ENCODE results near the gene ANKRD34B. TPM values are rescaled to one million over a fixed set of nuclear protein-coding genes. Genes with fewer than 3 reads are reported as not detected.

The ANKRD34B gene
- total and polyA plus RNA-seq, 2 of the 13 experiments (the other 11 are each of a cell fraction or from before 2014, with no cell fraction given) = 0.01 to 0.04 TPM

- intact Hi-C loops (cut with micrococcal nuclease; ENCODE audit: unreplicated experiment) = no loop called here
- Histone ChIP-seq H4K20me1 (ENCODE audit: insufficient read depth, low read length) (no peaks in the 10 kb centered on the region), H3K27me3 (ENCODE audit: control insufficient read depth in 1 of 2, insufficient read depth in 2 of 2, low read length in 2 of 2) (no peaks in the 10 kb centered on the region), H3K79me2 (ENCODE audit: insufficient read depth, low read length) (no peaks in the 10 kb centered on the region), H2AFZ (ENCODE audit: low read length) (no peak overlapping the region), H3K4me1 (ENCODE audit: insufficient read depth, low read length) (peaks cover 4% of the 10 kb centered on the region; the same call in 1 of the 2 replicates), H3K36me3 (replicated peaks in 1 of 2; ENCODE audit: control insufficient read depth in 1 of 2, insufficient read depth in 2 of 2, low read length in 2 of 2) (no peaks in the 10 kb centered on the region), H3K9me3 (ENCODE audit: low read length) (no peaks in the 10 kb centered on the region), H3K4me3 (replicated peaks in 1 of 3; ENCODE audit: insufficient read depth in 1 of 3, low read depth in 2 of 3, low read length in 3 of 3) (no peak overlapping the region), H3K9ac (ENCODE audit: insufficient read depth, low read depth, low read length) (no peak overlapping the region), H3K27ac (ENCODE audit: extremely low read length, insufficient read depth, low read length) (no peak overlapping the region), H3K4me2 (ENCODE audit: low read depth, low read length) (no peak overlapping the region)
- POLR2A ChIA-PET = no interaction called here
- no peak for TF ChIP-seq ZNF33B (CRISPR knock-in tag; IDR thresholded peaks at IDR 0.05)
- no peak for TF ChIP-seq HCFC1 (IDR thresholded peaks at IDR 0.05; ENCODE audit: low read depth, low read length)
- no peak for TF ChIP-seq ATAD3A (CRISPR knock-in tag; IDR thresholded peaks at IDR 0.05)
- TF ChIP-seq HIC2 (CRISPR knock-in tag; IDR thresholded peaks at IDR 0.05; ENCODE audit: low read depth) = no peak
- no peak for TF ChIP-seq JUNB (CRISPR knock-in tag; IDR thresholded peaks at IDR 0.05; ENCODE audit: borderline replicate concordance)
- no TSS peak for BruUV-seq (replicated peaks)
- ATAC-seq = no peak
- FAIRE-seq = no peak
- WGBS (ENCODE audit: low lambda C conversion rate) = 51% methylated on average over 2 of the region's 2 CpGs
- no peak for DNase-seq (ENCODE audit: low spot score)
- in situ Hi-C loops (cut with HindIII; ENCODE audit: extremely low pct_ligation_motif_present, low pct_unique_long_range_greater_than_20kb) = no loop called here
- CTCF ChIA-PET (ENCODE audit: low intra/inter-chr PET ratio, low total read pairs) = no interaction called here
Observed at GRCh38 chr5:80600943-80601693, 31.0 kb upstream of the ANKRD34B start.

GRCh38 chr5:80597500-80597899, 27.4 kb upstream of the ANKRD34B start:
- H3K4me1 ChIP-seq (ENCODE audit: insufficient read depth, low read length) = peaks cover 30% of the 10 kb centered on the region
- no peaks in the 10 kb centered on the region for H3K79me2 ChIP-seq (ENCODE audit: insufficient read depth, low read length)
- intact Hi-C loops (cut with micrococcal nuclease; ENCODE audit: unreplicated experiment) = loop anchor here (10.0 kb wide), 1 partner anchor 57 kb away; the partner anchor contains the start of genes DHFR and MSH3
- DNase-seq (ENCODE audit: low spot score) (no peak), FAIRE-seq (no peak), ATAC-seq (no peak)
- H3K9me3 ChIP-seq (ENCODE audit: low read length) = no peaks in the 10 kb centered on the region
- no peaks in the 10 kb centered on the region for H3K27me3 ChIP-seq (ENCODE audit: control insufficient read depth in 1 of 2, insufficient read depth in 2 of 2, low read length in 2 of 2)
- no peaks in the 10 kb centered on the region for H4K20me1 ChIP-seq (ENCODE audit: insufficient read depth, low read length)
- H3K27ac ChIP-seq (ENCODE audit: extremely low read length, insufficient read depth, low read length) = no peak overlapping the region
- H3K4me3 ChIP-seq (replicated peaks in 1 of 3; ENCODE audit: insufficient read depth in 1 of 3, low read depth in 2 of 3, low read length in 3 of 3) = no peak overlapping the region
- no TSS peak for BruUV-seq (replicated peaks)
- 40% methylated on average over 7 of the region's 7 CpGs for WGBS (ENCODE audit: low lambda C conversion rate)
- H3K36me3 ChIP-seq (replicated peaks in 1 of 2; ENCODE audit: control insufficient read depth in 1 of 2, insufficient read depth in 2 of 2, low read length in 2 of 2) = no peaks in the 10 kb centered on the region
- in situ Hi-C loops (cut with HindIII; ENCODE audit: extremely low pct_ligation_motif_present, low pct_unique_long_range_greater_than_20kb) = no loop called here
- no peak overlapping the region for H3K9ac ChIP-seq (ENCODE audit: insufficient read depth, low read depth, low read length)
- ChIA-PET CTCF (ENCODE audit: low intra/inter-chr PET ratio, low total read pairs) (no interaction called here), POLR2A (no interaction called here)
- no peak overlapping the region for H3K4me2 ChIP-seq (ENCODE audit: low read depth, low read length)
- TF ChIP-seq CHD2 (IDR thresholded peaks at IDR 0.05; ENCODE audit: low read depth, low read length) = 0 out of 2 replicates have a peak, but pooled peaks have one; percentile 40
- TF ChIP-seq ZNF235 (CRISPR knock-in tag; IDR thresholded peaks at IDR 0.05; ENCODE audit: borderline replicate concordance) = no peak
- H2AFZ ChIP-seq (ENCODE audit: low read length) = no peak overlapping the region
